Spleen (tissue), 11 donors: ENCODE data around the gene ETF1. TPM values are rescaled to one million over a fixed set of nuclear protein-coding genes. Genes with fewer than 3 reads are reported as not detected.
"Not testable (repeated sequence)": the region's sequence is repeated elsewhere in the genome, so short reads cannot be mapped to it uniquely, and the experiment has no call there.

Experiments used
- DNase-seq: peaks from one replicate; pipeline ENCODE4 v3.0.0-alpha.2; 2020
- H3K27ac ChIP-seq, 8 donors: fragments of 200-600 bp; sonication (generic) in 7 of 8; 1 replicate in 4 of 8; 2 replicates in 4 of 8; pipeline versions ENCODE4 v1.5.0 to v1.8.0; 2016 to 2021; ENCODE audit warnings: inconsistent platforms in 4 of 8, mild to moderate bottlenecking in 4 of 8, moderate library complexity in 1 of 8
- H3K27me3 ChIP-seq, 7 donors: fragments of 200-600 bp; sonication (generic) in 6 of 7; replicated peaks in 1 of 7; 1 replicate in 4 of 7; 2 replicates in 3 of 7; pipeline versions ENCODE4 v1.5.0 to v1.8.0; 2016 to 2021; ENCODE audit warnings: inconsistent platforms in 3 of 7, mild to moderate bottlenecking in 1 of 7
- H3K36me3 ChIP-seq, 6 donors: fragments of 200-600 bp; sonication (generic) in 5 of 6; 1 replicate in 4 of 6; 2 replicates in 2 of 6; pipeline versions ENCODE4 v1.5.0 to v1.8.0; 2016 to 2021; ENCODE audit warnings: inconsistent platforms in 2 of 6
- H3K4me1 ChIP-seq, 6 donors: fragments of 200-600 bp; sonication (generic) in 5 of 6; 1 replicate in 3 of 6; 2 replicates in 3 of 6; pipeline versions ENCODE4 v1.5.0 to v1.8.0; 2016 to 2021; ENCODE audit warnings: inconsistent platforms in 3 of 6
- H3K4me3 ChIP-seq, 8 donors: fragments of 200-600 bp; sonication (generic) in 7 of 8; 1 replicate in 4 of 8; 2 replicates in 4 of 8; pipeline versions ENCODE4 v1.5.0 to v1.8.0; 2016 to 2021; ENCODE audit warnings: inconsistent platforms in 4 of 8, mild to moderate bottlenecking in 4 of 8, moderate library complexity in 2 of 8
- H3K9me3 ChIP-seq, 8 donors: fragments of 200-600 bp; sonication (generic) in 7 of 8; 1 replicate in 4 of 8; 2 replicates in 4 of 8; pipeline versions ENCODE4 v1.5.0 to v1.8.0; 2016 to 2021; ENCODE audit warnings: inconsistent platforms in 4 of 8
- CTCF ChIP-seq, 11 experiments: fragments of 200-600 bp in 7 of 11; fragments of 450-650 bp in 4 of 11; sonication (generic) in 4 of 11; IDR thresholded peaks in 8 of 11; conservative IDR thresholded peaks in 3 of 11; 1 replicate in 7 of 11; 2 replicates in 4 of 11; pipeline versions ENCODE4 v1.4.0 to v1.8.0; 2016 to 2021; ENCODE audit warnings: antibody characterized with exemption in 11 of 11, inconsistent platforms in 4 of 11, mild to moderate bottlenecking in 1 of 11
- POLR2A ChIP-seq, 3 donors: fragments of 450-650 bp; IDR thresholded peaks; one replicate each; pipeline ENCODE4 v1.5.1; 2017; ENCODE audit warnings: antibody characterized with exemption in 3 of 3, mild to moderate bottlenecking in 1 of 3
- POLR2AphosphoS5 ChIP-seq, 3 donors: sonication (generic); formaldehyde crosslinking; IDR thresholded peaks; one replicate each; pipeline ENCODE4 v1.5.1; 2017; ENCODE audit warnings: antibody characterized with exemption in 3 of 3
- WGBS, 5 donors: extraction: QIAGEN DNeasy Blood & Tissue Kit in 3 of 5; methylation state at CpG; one replicate each; pipeline versions ENCODE4 v1.1.5 to v1.1.7; 2013 to 2018; 5-methylcytosine and 5-hydroxymethylcytosine counted together
- intact Hi-C: fragments of 100-400 bp; cut with DNase I; formaldehyde crosslinking; loops from one replicate; pipeline ENCODE4 v1.15.0; 2023; ENCODE audit warnings: low total_unique reads
- polyA plus RNA-seq, 3 donors: library from polyadenylated mRNA; stranded (reverse); fragments of 200-250 nt; gene quantifications; one replicate each; pipeline ENCODE4 v1.2.1, GENCODE V29; 2013
- total RNA-seq, 7 donors: library from RNA; depleted of rRNA in 3 of 7; stranded (reverse); fragments of >200 nt in 3 of 7; fragmentation: NEBNext Ultra II Directional in 4 of 7; extraction: Animal tissue kit (Norgen Biotek cat#: 25700) in 4 of 7; gene quantifications; one replicate each; pipeline versions ENCODE4 v1.1.0 to v1.2.1, GENCODE V29; 2016 to 2021
- donor health status: healthy with polysubstance abuse.
- donor health status: DM: no; HTN: no; CAD: no; lungs with moderate emphysema.
- donor health status: DM: no; HTN: no; CAD: no.
- donor health status: Bipolar disorder and iron deficiency.
- donor health status: healthy.
- donor health status: DM: no; HTN: no; CAD: no.
- donor health status: DM: yes; HTN: yes; CAD: no.

ETF1 gene
- total and polyA plus RNA-seq, 10 donors, result 21.3 to 78.8 (median 54.0) TPM

- no peak overlapping the region for H3K27ac ChIP-seq
- H3K27me3 ChIP-seq, result no peaks in the 10 kb centered on the region
- peaks cover 7 to 36% (median 15%) of the 10 kb centered on the region in 6 donors for H3K4me1 ChIP-seq
- H3K4me3 ChIP-seq, result no peak overlapping the region
- no peak for TF ChIP-seq POLR2AphosphoS5 (IDR thresholded peaks at IDR 0.05)
- TF ChIP-seq CTCF (IDR thresholded peaks at IDR 0.05 in 8 of 11, conservative IDR thresholded peaks at IDR 0.05 in 3 of 11), result no peak
- no peak for TF ChIP-seq POLR2A (IDR thresholded peaks at IDR 0.05)
- peaks cover 9 to 71% (median 60%) of the 10 kb centered on the region in 6 donors for H3K36me3 ChIP-seq
- H3K9me3 ChIP-seq, result no peaks in the 10 kb centered on the region
- no peak for DNase-seq
- WGBS, 5 donors, result 96 to 98% (median 97%) methylated on average over 4 of the region's 4 CpGs
- intact Hi-C loops, result no loop called here
Measured at GRCh38 chr5:138517437-138517836, 25.6 kb downstream of the ETF1 start.

GRCh38 chr5:138515556-138516245 lies 27.3 kb downstream of the ETF1 start:
- H3K36me3 ChIP-seq, result peaks cover 9 to 87% (median 70%) of the 10 kb centered on the region in 6 donors
- DNase-seq, result no peak
- intact Hi-C loops, result no loop called here

GRCh38 chr5:138514021-138514420 lies 29.0 kb downstream of the ETF1 start:
- intact Hi-C loops, result no loop called here
- TF ChIP-seq POLR2A (IDR thresholded peaks at IDR 0.05) (no peak), POLR2AphosphoS5 (IDR thresholded peaks at IDR 0.05) (no peak), CTCF (IDR thresholded peaks at IDR 0.05 in 8 of 11, conservative IDR thresholded peaks at IDR 0.05 in 3 of 11) (no peak)
- H3K9me3 ChIP-seq, result no peaks in the 10 kb centered on the region
- peaks cover 0 to 6% (median 0%) of the 10 kb centered on the region in 6 donors for H3K4me1 ChIP-seq
- no peak for DNase-seq
- 82 to 100% (median 95%) methylated on average over 1 of the region's 1 CpG for WGBS, 5 donors
- no peaks in the 10 kb centered on the region for H3K27me3 ChIP-seq
- peaks cover 9 to 99% (median 87%) of the 10 kb centered on the region in 6 donors for H3K36me3 ChIP-seq
- no peak overlapping the region for H3K27ac ChIP-seq
- H3K4me3 ChIP-seq, result no peak overlapping the region

More at GRCh38 chr5:138515556-138516245, 27.3 kb downstream of the ETF1 start:
- H3K27ac ChIP-seq, result no peak overlapping the region
- 87 to 95% (median 95%) methylated on average over 3 of the region's 3 CpGs for WGBS, 5 donors
- peaks cover 2 to 18% (median 5%) of the 10 kb centered on the region in 6 donors for H3K4me1 ChIP-seq
- H3K4me3 ChIP-seq, result no peak overlapping the region
- H3K9me3 ChIP-seq, result no peaks in the 10 kb centered on the region
- TF ChIP-seq POLR2AphosphoS5 (IDR thresholded peaks at IDR 0.05) (no peak), CTCF (IDR thresholded peaks at IDR 0.05 in 8 of 11, conservative IDR thresholded peaks at IDR 0.05 in 3 of 11) (no peak), POLR2A (IDR thresholded peaks at IDR 0.05) (no peak)
- no peaks in the 10 kb centered on the region for H3K27me3 ChIP-seq

GRCh38 chr5:138508958-138509357 lies 34.1 kb downstream of the ETF1 start:
- Histone ChIP-seq H3K9me3 (no peaks in the 10 kb centered on the region), H3K4me3 (no peak overlapping the region), H3K4me1 (peaks cover 0 to 2% (median 0%) of the 10 kb centered on the region in 6 donors), H3K36me3 (peaks cover 2 to 89% (median 68%) of the 10 kb centered on the region in 6 donors), H3K27ac (no peak overlapping the region), H3K27me3 (no peaks in the 10 kb centered on the region)
- intact Hi-C loops, result no loop called here
- no peak for DNase-seq
- 77 to 85% (median 78%) methylated on average over 3 of the region's 3 CpGs for WGBS, 5 donors
- no peak for TF ChIP-seq POLR2A (IDR thresholded peaks at IDR 0.05)

GRCh38 chr5:138507485-138507884 lies 35.6 kb downstream of the ETF1 start:
- H3K27ac ChIP-seq, result not testable (repeated sequence)
- WGBS, 5 donors, result 68 to 87% (median 78%) methylated on average over 8 of the region's 8 CpGs

More at GRCh38 chr5:138507485-138507884, 35.6 kb downstream of the ETF1 start:
- H3K4me3 ChIP-seq, H3K4me1 ChIP-seq, H3K9me3 ChIP-seq, DNase-seq, intact Hi-C loops, H3K27me3 ChIP-seq: not testable (repeated sequence)
- H3K36me3 ChIP-seq, result peaks cover 0 to 75% (median 53%) of the 10 kb centered on the region in 6 donors
